Progenitor cell of endocrine pancreas (in vitro differentiated cells): ENCODE data around the gene MED4. TPM values are rescaled to one million over a fixed set of nuclear protein-coding genes. Genes with fewer than 3 reads are reported as not detected.

Experiments used
- DNase-seq: peaks from one replicate; pipeline ENCODE4 v3.0.0; 2021; ENCODE audit warnings: low spot score; ENCODE audit not compliant: unreplicated experiment
- H3K27ac Mint-ChIP-seq: 2 replicates; pipeline ENCODE4 v1.8.0; 2021; ENCODE audit warnings: mild to moderate bottlenecking, moderate library complexity, mixed read lengths
- H3K27me3 Mint-ChIP-seq: 2 replicates; pipeline ENCODE4 v1.8.0; 2021; ENCODE audit warnings: mixed read lengths
- H3K36me3 Mint-ChIP-seq: 2 replicates; pipeline ENCODE4 v1.8.0; 2022; ENCODE audit warnings: mixed read lengths; ENCODE audit not compliant: insufficient read depth
- H3K4me1 Mint-ChIP-seq: 2 replicates; pipeline ENCODE4 v1.8.0; 2021; ENCODE audit warnings: low read depth, mixed read lengths
- H3K4me3 Mint-ChIP-seq: 2 replicates; pipeline ENCODE4 v1.8.0; 2021; ENCODE audit warnings: low read depth, mild to moderate bottlenecking, moderate library complexity, mixed read lengths
- H3K9me3 Mint-ChIP-seq: 2 replicates; pipeline ENCODE4 v1.8.0; 2021; ENCODE audit warnings: low read depth, mixed read lengths
- long read RNA-seq: library from polyadenylated mRNA; unstranded; transcript quantifications from one replicate; pipeline ENCODE4 v2.0.0, GENCODE V29; 2020
- total RNA-seq: library from RNA; stranded (reverse); gene quantifications from 2 replicates; pipeline ENCODE4 v1.2.1, GENCODE V29; 2021
- TF ChIP-seq, protein P1 (sequence below): fragments of 200-600 bp; sonication (generic); IDR thresholded peaks from one replicate; pipeline ENCODE4 v1.5.0; 2021; ENCODE audit warnings: antibody characterized with exemption, mild to moderate bottlenecking; ENCODE audit not compliant: unreplicated experiment

The MED4 gene, protein sequence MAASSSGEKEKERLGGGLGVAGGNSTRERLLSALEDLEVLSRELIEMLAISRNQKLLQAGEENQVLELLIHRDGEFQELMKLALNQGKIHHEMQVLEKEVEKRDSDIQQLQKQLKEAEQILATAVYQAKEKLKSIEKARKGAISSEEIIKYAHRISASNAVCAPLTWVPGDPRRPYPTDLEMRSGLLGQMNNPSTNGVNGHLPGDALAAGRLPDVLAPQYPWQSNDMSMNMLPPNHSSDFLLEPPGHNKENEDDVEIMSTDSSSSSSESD
- total RNA-seq: 56.1 and 59.2 TPM in 2 replicates
- long read RNA-seq, transcript MED4-202 (7 exons, 931 nt): minor isoform, 17 of 107 reads
- long read RNA-seq, transcript MED4-201 (7 exons, 2,022 nt): major isoform, 75 of 107 reads
- long read RNA-seq, partial matches to known transcripts: 6 of 107 reads
- long read RNA-seq, other reads (novel, unspliced or antisense): 9 of 107 reads

DNA sequence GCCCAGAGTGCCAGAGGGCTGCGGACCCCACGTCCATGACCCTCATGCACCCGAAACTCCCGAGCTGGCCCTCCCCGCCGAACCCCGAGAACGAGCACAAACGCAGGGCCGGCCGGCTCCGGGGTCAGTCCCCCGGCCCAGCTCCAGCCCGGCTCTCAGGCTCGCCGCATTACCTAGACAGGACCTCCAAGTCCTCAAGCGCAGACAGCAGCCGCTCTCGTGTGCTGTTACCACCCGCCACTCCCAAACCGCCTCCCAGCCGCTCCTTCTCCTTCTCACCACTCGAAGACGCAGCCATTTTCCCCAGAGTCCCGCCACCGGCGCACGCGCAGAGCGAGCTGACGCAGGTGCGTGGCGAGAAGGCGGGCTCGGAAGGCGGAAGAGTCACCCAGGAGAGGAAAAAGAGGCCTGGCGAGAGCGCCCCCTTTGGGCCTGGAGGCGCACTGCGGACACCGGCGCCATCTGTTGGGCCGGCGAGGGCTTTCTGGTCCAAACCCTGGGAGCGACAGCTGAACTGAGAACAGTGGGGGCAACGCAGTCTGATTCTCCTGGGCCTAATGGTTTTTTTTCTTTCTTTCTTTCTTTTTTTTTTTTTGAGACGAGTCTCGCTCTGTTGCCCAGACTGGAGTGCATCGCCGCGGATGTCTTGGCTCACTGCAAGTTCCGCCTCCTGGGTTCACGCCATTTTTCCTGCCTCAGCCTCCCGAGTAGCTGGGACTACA lies at the start of gene MED4:
MED4 (minus strand) TSS at position 324 of the 722 bp plus-strand sequence; CDS start at position 298, 26 bp downstream.
- Mint-ChIP-seq H3K36me3 (no peaks in the 10 kb centered on the region), H3K4me1 (peaks cover 32% of the 10 kb centered on the region), H3K9me3 (peaks cover 3% of the 10 kb centered on the region), H3K27me3 (no peaks in the 10 kb centered on the region), H3K4me3 (peak within 1 kb of the TSS; percentile 96), H3K27ac (peak within 1 kb of the TSS; percentile 97)
- TF ChIP-seq, protein P1, sequence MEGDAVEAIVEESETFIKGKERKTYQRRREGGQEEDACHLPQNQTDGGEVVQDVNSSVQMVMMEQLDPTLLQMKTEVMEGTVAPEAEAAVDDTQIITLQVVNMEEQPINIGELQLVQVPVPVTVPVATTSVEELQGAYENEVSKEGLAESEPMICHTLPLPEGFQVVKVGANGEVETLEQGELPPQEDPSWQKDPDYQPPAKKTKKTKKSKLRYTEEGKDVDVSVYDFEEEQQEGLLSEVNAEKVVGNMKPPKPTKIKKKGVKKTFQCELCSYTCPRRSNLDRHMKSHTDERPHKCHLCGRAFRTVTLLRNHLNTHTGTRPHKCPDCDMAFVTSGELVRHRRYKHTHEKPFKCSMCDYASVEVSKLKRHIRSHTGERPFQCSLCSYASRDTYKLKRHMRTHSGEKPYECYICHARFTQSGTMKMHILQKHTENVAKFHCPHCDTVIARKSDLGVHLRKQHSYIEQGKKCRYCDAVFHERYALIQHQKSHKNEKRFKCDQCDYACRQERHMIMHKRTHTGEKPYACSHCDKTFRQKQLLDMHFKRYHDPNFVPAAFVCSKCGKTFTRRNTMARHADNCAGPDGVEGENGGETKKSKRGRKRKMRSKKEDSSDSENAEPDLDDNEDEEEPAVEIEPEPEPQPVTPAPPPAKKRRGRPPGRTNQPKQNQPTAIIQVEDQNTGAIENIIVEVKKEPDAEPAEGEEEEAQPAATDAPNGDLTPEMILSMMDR: peak; percentile 99
- peak; percentile 98 for DNase-seq

DNA sequence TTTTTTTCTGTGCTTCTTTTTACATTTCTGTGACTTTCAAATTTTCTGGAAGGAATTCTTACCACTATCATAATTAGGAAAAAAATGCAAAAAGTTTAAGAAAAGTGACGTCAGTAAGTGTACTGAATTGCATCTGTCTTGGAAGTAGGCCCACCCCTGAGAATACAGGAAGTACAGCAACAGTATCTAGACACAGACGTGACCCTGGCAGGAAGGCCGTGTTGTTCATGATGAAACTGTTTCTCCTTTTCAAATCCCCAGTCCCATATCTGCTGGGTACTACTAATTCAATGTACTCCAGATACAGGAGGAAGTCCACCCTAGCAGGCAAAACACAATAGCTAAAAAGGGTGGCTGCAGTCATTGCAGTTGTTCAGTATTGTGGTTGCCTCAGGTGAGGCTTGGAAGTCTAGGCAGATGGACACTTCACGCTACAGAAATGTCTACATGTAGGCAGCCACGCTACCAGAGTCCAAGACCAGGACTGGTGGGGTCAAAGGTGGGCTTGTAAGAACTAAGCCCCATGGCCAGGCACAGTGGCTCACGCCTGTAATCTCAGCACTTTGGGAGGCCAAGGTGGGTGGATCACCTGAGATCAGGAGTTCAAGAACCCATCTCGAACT lies 49.6 kb upstream of the MED4 start:
- Mint-ChIP-seq H3K4me3 (no peak overlapping the region), H3K4me1 (no peaks in the 10 kb centered on the region), H3K36me3 (no peaks in the 10 kb centered on the region), H3K9me3 (peaks cover 5% of the 10 kb centered on the region), H3K27ac (no peak overlapping the region), H3K27me3 (no peaks in the 10 kb centered on the region)
- DNase-seq: no peak
- TF ChIP-seq, protein P1: no peak

DNA sequence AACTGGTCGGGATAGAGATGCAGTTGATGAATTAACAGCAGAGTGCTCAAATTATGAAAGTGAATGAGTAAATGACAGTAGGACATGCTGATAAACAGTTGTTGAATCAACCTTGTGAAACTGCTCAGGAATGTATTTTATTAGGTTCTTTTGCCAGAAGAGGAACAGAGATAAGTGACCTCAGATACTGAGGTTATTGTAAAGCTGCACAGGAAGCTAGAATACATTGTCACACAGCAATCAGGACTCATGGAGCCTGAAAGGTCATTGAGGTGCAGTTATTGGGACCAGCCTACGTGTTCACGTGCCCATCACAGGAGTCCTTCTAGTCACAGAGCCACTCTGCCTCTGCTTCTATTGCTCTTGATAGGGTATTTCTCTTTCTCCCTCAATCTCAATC lies 47.5 kb upstream of the MED4 start:
- Mint-ChIP-seq H3K4me3 (no peak overlapping the region), H3K36me3 (no peaks in the 10 kb centered on the region), H3K27ac (no peak overlapping the region), H3K27me3 (no peaks in the 10 kb centered on the region), H3K4me1 (no peaks in the 10 kb centered on the region), H3K9me3 (peaks cover 5% of the 10 kb centered on the region)
- DNase-seq: no peak
- TF ChIP-seq, protein P1: no peak

DNA sequence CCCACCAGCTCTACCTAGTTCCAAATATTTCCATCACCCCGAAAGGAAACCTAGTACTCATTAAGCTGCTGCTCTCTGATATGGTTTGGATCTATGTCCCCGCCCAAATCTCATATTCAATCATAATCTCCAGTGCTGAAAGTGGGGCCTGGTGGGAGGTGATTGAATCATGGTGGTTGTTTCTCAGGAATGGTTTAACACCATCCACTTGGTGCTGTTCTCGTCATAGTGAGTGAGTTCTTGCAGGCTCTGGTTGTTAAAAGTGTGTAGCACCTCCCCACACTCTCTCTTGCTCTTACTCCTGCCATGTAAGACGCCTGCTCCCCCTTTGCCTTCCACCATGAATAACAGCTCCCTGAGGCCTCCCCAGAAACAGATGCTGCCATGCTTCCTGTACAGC lies 43.4 kb upstream of the MED4 start:
- TF ChIP-seq, protein P1: no peak
- H3K27me3 Mint-ChIP-seq: no peaks in the 10 kb centered on the region
- DNase-seq: no peak
- no peaks in the 10 kb centered on the region for H3K36me3 Mint-ChIP-seq
- no peak overlapping the region for H3K4me3 Mint-ChIP-seq
- no peak overlapping the region for H3K27ac Mint-ChIP-seq
- peaks cover 1% of the 10 kb centered on the region for H3K4me1 Mint-ChIP-seq
- peaks cover 5% of the 10 kb centered on the region for H3K9me3 Mint-ChIP-seq

DNA sequence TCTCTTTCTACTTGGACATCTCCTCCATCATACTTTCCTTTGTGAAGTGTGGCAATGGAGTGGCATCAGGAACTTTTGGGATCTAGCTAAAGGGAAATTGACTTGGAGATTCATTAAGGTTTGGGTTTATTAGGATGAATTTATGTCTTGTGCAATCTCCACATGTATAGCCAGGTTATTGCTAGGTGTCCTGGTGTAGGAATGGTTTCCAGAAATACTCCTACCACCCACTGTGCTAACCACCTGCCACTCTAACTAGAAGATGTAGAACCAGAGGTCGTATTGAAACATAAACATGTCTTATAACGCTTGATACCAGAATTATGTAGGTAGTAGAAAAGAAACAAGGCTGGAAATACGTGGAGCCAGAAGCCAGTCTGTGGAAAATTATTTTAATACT lies 38.1 kb upstream of the MED4 start:
- Mint-ChIP-seq H3K27me3 (no peaks in the 10 kb centered on the region), H3K4me1 (peaks cover 1% of the 10 kb centered on the region), H3K27ac (no peak overlapping the region), H3K4me3 (no peak overlapping the region), H3K9me3 (no peaks in the 10 kb centered on the region), H3K36me3 (no peaks in the 10 kb centered on the region)
- TF ChIP-seq, protein P1: no peak
- DNase-seq: no peak
